Kidney capillary endothelial cell (primary cell): Measurements from ENCODE around the gene HCRTR2.
"Not testable (repeated sequence)": the region's sequence is repeated elsewhere in the genome, so short reads cannot be mapped to it uniquely, and the experiment has no call there.

Source experiments
- DNase-seq: peaks from one replicate; pipeline ENCODE4 v3.0.0-alpha.2; 2018; ENCODE audit warnings: low spot score

Gene HCRTR2

GRCh38 chr6:55220961-55221360 lies 46.6 kb downstream of the HCRTR2 start:
- no peak for DNase-seq

- no peak for DNase-seq
These were observed 53.5 kb downstream of the HCRTR2 start for GRCh38 chr6:55227862-55228261.

- no peak for DNase-seq
These were observed 64.8 kb downstream of the HCRTR2 start for GRCh38 chr6:55239099-55239498.

GRCh38 chr6:55240975-55241605 lies 66.8 kb downstream of the HCRTR2 start:
- peak; percentile 23 for DNase-seq

- DNase-seq, result no peak
These were observed 76.1 kb downstream of the HCRTR2 start for GRCh38 chr6:55250400-55250799.

GRCh38 chr6:55255113-55255512 lies 80.8 kb downstream of the HCRTR2 start:
- DNase-seq, result no peak

- no peak for DNase-seq
These were observed 85.9 kb downstream of the HCRTR2 start for GRCh38 chr6:55260181-55260580.

- DNase-seq, result no peak
These were observed 91.2 kb downstream of the HCRTR2 start for GRCh38 chr6:55265409-55266114.

GRCh38 chr6:55266896-55267295 lies 92.6 kb downstream of the HCRTR2 start:
- no peak for DNase-seq

GRCh38 chr6:55276745-55277530 lies 102.6 kb downstream of the HCRTR2 start:
- DNase-seq, result peak; percentile 24

GRCh38 chr6:55277646-55278045 lies 103.3 kb downstream of the HCRTR2 start:
- no peak for DNase-seq

- no peak for DNase-seq
These were observed 106.9 kb downstream of the HCRTR2 start for GRCh38 chr6:55281215-55281614.

GRCh38 chr6:55282115-55282514 lies 107.8 kb downstream of the HCRTR2 start:
- DNase-seq, result no peak

GRCh38 chr6:55286824-55287223 lies 112.5 kb downstream of the HCRTR2 start:
- DNase-seq, result no peak

- no peak for DNase-seq
These were observed 116.4 kb downstream of the HCRTR2 start for GRCh38 chr6:55290736-55291135.

GRCh38 chr6:55293116-55293515 lies 118.8 kb downstream of the HCRTR2 start:
- DNase-seq, result no peak

- not testable (repeated sequence) for DNase-seq
These were observed 122.9 kb downstream of the HCRTR2 start for GRCh38 chr6:55297214-55297613.

GRCh38 chr6:55299286-55299985 lies 125.1 kb downstream of the HCRTR2 start:
- no peak for DNase-seq

- DNase-seq, result no peak
These were observed 130.4 kb downstream of the HCRTR2 start for GRCh38 chr6:55304747-55305146.

GRCh38 chr6:55319961-55320695 lies 145.8 kb downstream of the HCRTR2 start:
- no peak for DNase-seq

GRCh38 chr6:55320696-55321086 lies 146.4 kb downstream of the HCRTR2 start:
- no peak for DNase-seq

- DNase-seq, result no peak
These were observed 152.9 kb downstream of the HCRTR2 start, which contains the start of gene GFRAL for GRCh38 chr6:55327169-55327568. Gene GFRAL, plus strand, starts transcription at chr6:55327469. Its CDS starts 86 bp downstream, at chr6:55327555.
